ENCODE measurements around the gene RAB7B. TPM values are rescaled to one million over a fixed set of nuclear protein-coding genes. Genes with fewer than 3 reads are reported as not detected.

The RAB7B gene
- total and polyA plus RNA-seq, 2 experiments from 2014 or later, result 4.5 to 22.6 TPM

GRCh38 chr1:205942631-205943159 lies 60.5 kb downstream of the RAB7B start:
- TF ChIP-seq CTCF (IDR thresholded peaks at IDR 0.05; ENCODE audit: poor library complexity), result no peak
- no peak for TF ChIP-seq EZH2 (IDR thresholded peaks at IDR 0.05; ENCODE audit: borderline replicate concordance)
- no peak for TF ChIP-seq EZH2phosphoT487 (IDR thresholded peaks at IDR 0.05; ENCODE audit: low read depth, severe bottlenecking, unreplicated experiment)
- Histone ChIP-seq H3K27ac (no peak overlapping the region), H2AFZ (no peak overlapping the region), H3K27me3 (peaks cover 12% of the 10 kb centered on the region), H3K4me1 (ENCODE audit: insufficient read depth) (no peaks in the 10 kb centered on the region), H3K79me2 (no peaks in the 10 kb centered on the region), H3K36me3 (replicated peaks; ENCODE audit: insufficient read depth, low read depth) (no peaks in the 10 kb centered on the region), H3K4me3 (no peak overlapping the region), H4K20me1 (ENCODE audit: insufficient read depth, poor library complexity, severe bottlenecking) (no peaks in the 10 kb centered on the region), H3K9me2 (replicated peaks; ENCODE audit: insufficient read depth) (no peaks in the 10 kb centered on the region), H3K9me3 (ENCODE audit: low read depth) (no peaks in the 10 kb centered on the region), H3K4me2 (no peak overlapping the region)
- peak; percentile 28 for DNase-seq (ENCODE audit: low spot score)
- WGBS (ENCODE audit: low lambda C conversion rate, missing lambda C conversion rate), result 72% methylated on average over 12 of the region's 12 CpGs

DNA sequence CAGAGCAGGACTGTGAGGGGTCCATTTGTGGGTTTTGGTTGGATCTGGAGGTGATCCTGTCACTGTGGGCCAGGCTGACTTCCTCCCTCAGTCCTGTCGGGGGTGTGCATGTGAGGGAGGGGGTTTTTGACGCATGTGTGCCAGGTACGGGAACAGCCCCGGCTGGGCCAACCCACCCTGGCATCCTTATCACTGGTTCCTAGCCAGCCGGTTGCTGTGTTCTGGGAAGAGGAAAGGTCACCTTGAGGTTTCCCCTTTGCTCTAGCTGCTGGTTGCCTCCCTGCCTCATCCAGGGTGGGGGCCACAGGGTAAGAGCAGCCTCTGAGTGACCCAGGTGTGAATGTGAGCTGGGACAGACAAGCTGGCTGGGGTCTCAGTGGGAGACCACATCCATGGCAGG lies 62.5 kb downstream of the RAB7B start:
- TF ChIP-seq EZH2 (IDR thresholded peaks at IDR 0.05; ENCODE audit: borderline replicate concordance) (no peak), EZH2phosphoT487 (IDR thresholded peaks at IDR 0.05; ENCODE audit: low read depth, severe bottlenecking, unreplicated experiment) (no peak), CTCF (IDR thresholded peaks at IDR 0.05; ENCODE audit: poor library complexity) (no peak)
- Histone ChIP-seq H3K4me2 (no peak overlapping the region), H3K36me3 (replicated peaks; ENCODE audit: insufficient read depth, low read depth) (no peaks in the 10 kb centered on the region), H3K79me2 (no peaks in the 10 kb centered on the region), H3K4me3 (no peak overlapping the region), H2AFZ (no peak overlapping the region), H3K27ac (no peak overlapping the region), H3K9me2 (replicated peaks; ENCODE audit: insufficient read depth) (no peaks in the 10 kb centered on the region), H3K4me1 (ENCODE audit: insufficient read depth) (peaks cover 5% of the 10 kb centered on the region), H4K20me1 (ENCODE audit: insufficient read depth, poor library complexity, severe bottlenecking) (no peaks in the 10 kb centered on the region), H3K27me3 (peaks cover 4% of the 10 kb centered on the region), H3K9me3 (ENCODE audit: low read depth) (no peaks in the 10 kb centered on the region)
- 78% methylated on average over 5 of the region's 5 CpGs for WGBS (ENCODE audit: low lambda C conversion rate, missing lambda C conversion rate)
- DNase-seq (ENCODE audit: low spot score), result no peak

- H2AFZ ChIP-seq, result no peak overlapping the region
- H3K9me3 ChIP-seq (ENCODE audit: low read depth), result no peaks in the 10 kb centered on the region
- peaks cover 5% of the 10 kb centered on the region for H3K4me1 ChIP-seq (ENCODE audit: insufficient read depth)
- H3K9me2 ChIP-seq (replicated peaks; ENCODE audit: insufficient read depth), result no peaks in the 10 kb centered on the region
- no peak overlapping the region for H3K27ac ChIP-seq
- no peaks in the 10 kb centered on the region for H3K79me2 ChIP-seq
- H3K4me2 ChIP-seq, result no peak overlapping the region
- 46% methylated on average over 7 of the region's 7 CpGs for WGBS (ENCODE audit: low lambda C conversion rate, missing lambda C conversion rate)
- H3K27me3 ChIP-seq, result no peaks in the 10 kb centered on the region
- H4K20me1 ChIP-seq (ENCODE audit: insufficient read depth, poor library complexity, severe bottlenecking), result no peaks in the 10 kb centered on the region
- peak; percentile 60 for DNase-seq (ENCODE audit: low spot score)
- H3K36me3 ChIP-seq (replicated peaks; ENCODE audit: insufficient read depth, low read depth), result no peaks in the 10 kb centered on the region
- TF ChIP-seq EZH2 (IDR thresholded peaks at IDR 0.05; ENCODE audit: borderline replicate concordance) (no peak), CTCF (IDR thresholded peaks at IDR 0.05; ENCODE audit: poor library complexity) (peak; percentile 5)
- no peak overlapping the region for H3K4me3 ChIP-seq
These were observed 63.4 kb downstream of the RAB7B start for GRCh38 chr1:205939690-205940330.
